Stimulated activated CD4-positive, alpha-beta T cell treated with anti-CD3 and anti-CD28 coated beads, TNF-alpha, amount 100 ng/mL, for 24 hours (primary cell): ENCODE data around the gene PXN.

Source experiments
- DNase-seq, 3 experiments: peaks; one replicate each; pipeline ENCODE4 v3.0.0-alpha.2; 2020; ENCODE audit warnings: low read depth in 3 of 3

The PXN gene

GRCh38 chr12:120172053-120172452, 93.5 kb downstream of the PXN start:
- no peak for DNase-seq

DNA sequence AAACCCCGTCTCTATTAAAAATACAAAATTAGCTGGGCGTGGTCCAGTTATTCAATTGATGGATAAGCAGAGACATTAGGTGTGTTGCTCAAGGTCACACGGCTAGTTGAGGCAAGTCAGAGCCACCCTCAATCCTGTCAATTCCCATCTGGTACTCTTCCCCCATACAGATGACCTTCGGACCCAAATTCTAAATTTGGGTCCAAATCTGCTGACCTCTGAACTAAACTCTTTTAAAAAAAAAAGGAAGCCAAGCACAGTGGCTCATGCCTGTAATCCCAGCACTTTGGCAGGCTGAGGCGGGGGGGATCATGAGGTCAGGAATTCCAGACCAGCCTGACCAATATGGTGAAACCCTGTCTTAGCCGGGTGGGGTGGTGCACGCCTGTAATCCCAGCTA, 94.9 kb downstream of the PXN start:
- DNase-seq = no peak

- no peak for DNase-seq
Observed at GRCh38 chr12:120169946-120170345, 95.6 kb downstream of the PXN start.

GRCh38 chr12:120168337-120168736, 97.2 kb downstream of the PXN start:
- no peak for DNase-seq

DNA sequence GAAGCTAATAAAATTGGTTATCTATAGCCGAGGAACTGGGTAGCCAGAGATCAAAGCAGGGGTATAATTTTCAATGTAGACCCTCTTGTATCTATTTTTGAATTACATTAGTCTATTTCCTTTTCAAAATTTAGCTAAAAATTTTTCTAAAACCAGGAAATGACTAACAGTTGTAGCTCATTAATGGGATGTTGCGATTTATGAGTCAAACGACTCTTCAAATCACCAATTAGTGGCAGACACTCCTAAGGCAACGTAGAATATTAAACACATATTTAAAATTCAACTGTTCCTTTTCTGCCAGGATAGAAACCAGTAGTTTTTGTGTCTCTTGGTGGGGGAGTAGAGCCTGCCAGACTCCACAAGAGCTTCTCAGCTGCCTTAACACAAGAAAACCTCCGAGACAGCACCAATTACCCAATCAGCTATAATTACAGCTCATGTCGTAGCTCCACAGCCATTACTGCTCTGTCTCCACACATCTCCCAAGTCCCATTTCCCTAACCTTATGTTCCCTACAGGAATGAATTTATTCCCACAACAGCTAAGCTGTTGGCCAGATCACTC, 97.9 kb downstream of the PXN start:
- no peak for DNase-seq

DNA sequence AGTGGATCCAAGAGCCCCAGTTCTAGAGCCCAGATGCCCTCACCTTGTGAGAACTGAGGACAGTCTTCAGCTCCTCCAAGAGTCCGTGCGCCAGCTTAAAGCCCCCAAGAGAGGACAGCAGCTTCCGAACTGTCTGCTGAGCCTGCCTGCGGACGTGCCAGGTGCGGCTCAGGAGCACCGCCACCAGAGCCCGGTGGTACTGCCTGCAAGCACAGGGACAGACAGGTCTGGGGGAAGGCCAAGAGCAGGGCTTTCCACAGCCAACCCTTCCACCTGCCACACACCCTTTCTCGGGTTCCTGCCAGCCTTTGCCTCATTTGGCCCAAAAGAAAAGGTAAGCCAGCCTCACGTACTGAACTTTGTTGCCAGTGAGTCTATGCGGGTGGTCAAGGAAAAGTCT, 101.2 kb downstream of the PXN start:
- no peak for DNase-seq

DNA sequence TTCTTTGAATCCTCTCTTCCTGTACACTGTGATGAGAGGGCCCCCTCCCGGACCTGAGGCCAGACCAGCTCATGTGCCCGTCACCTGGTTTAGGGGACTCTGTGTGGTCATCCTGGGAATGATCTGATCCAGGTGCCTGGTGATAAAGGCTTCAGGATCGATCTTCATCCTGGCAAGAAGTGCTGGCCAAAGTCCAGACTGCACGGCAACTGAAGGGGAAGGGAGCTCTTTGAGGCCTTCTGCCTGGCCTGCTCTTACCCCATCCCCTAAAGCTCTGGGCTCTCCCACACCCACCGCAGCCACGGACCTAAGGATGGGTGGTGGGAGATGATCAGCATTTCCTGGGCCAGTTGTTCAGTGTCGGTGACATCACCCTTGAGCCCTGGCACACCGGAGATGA, 102.8 kb downstream of the PXN start:
- DNase-seq = no peak

DNA sequence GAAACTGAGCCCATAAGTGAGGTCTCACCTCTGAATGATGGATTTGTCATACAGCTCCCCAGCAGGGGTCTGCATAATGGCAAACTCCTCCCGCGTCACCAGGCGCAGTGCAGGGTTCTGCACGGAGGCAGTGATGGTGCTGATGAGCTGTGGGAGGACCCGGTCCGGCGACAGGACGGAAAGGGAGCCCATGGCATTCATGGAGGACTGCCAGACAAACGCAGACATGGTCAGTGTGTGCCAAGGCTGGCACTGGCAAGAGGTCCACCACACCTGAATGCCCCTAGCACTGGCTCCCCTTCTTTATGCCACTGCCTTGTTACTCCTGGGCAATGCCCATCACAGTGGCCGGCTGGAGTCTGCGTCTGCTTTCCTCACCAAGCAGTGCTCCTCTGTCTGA, 103.7 kb downstream of the PXN start:
- DNase-seq = no peak
